NCI-H446 (cell line): Measurements from ENCODE around the gene CD84.
"Not testable (repeated sequence)": the region's sequence is repeated elsewhere in the genome, so short reads cannot be mapped to it uniquely, and the experiment has no call there.

Experiments used
- DNase-seq, 2 experiments: peaks; one replicate each; lab custom pipeline; 2025; lab: John Stamatoyannopoulos, UW

Gene CD84

DNA sequence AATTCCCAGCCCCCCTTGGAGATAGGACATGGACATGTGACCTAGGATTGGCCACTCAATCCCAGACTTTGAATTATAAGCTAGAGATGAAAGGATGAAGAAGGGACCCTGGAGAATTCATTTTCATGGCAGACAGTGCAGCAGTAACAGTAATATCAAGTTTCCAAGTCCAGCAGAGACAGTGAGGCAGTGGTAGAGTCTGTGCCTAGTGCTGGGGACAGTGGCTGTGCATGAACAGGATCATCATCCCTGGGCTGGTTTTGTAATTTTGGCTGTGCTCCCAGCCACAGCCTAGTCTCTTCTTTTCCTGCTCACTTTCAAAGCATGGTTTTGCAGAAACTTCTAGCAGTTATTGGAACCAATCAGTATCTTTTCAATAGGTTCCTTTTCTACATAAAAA lies 29.6 kb upstream of the CD84 start:
- no peak for DNase-seq

DNA sequence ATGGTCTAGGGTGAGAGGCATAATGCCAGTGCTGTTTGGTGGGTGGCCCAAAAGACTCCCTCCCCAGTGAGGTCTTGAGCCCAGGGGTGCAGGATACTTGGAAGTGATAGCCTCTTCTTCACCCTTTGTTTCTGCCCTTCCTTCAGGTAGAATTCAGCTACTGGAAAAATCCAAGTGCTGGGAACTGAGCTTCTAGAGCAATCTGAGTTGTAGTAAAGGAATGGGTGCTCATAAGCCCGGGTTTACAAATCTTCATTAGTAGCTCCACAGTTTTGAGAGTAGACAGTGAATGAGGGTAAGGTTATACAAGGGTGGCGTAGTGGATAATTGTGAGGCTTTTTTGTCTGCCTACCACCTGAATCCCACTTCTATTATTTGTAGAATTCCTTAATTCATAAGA lies 29.2 kb upstream of the CD84 start:
- DNase-seq: no peak

- DNase-seq: no peak
Observed at GRCh38 chr1:160608057-160608456, 28.8 kb upstream of the CD84 start.

GRCh38 chr1:160607672-160608032 lies 28.4 kb upstream of the CD84 start:
- no peak for DNase-seq

DNA sequence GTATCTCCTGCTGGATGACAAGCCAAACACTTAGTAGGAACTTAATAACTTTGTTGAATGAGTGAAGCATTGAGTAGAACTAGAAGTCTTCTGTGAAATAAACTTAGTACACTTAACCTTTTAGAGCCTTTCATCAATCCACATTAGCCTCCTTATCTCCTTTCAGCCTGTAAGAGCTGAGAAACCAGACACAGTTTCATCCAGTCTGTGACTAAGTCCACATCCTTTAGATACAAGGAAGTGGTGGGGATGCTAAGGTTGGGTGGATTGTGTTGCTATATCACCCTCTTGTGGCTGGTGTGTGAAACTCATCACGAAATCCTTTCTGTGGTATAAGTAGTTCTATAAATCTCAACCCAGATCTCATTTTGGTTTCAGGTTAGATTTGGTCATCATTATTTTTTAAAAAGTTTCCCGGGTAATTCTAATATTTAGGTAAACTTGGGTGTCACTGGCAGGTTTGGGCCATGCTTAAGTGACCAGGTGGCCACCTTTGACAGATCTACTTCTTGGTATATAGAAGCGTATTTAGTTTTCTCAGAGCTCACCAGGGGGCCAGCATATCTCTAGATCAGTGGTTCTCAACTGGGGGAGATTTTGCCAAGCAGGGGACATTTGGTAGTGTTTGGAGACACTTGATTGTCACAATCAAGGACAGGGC lies 27.8 kb upstream of the CD84 start:
- DNase-seq: peak; percentile 34 to 52

GRCh38 chr1:160606611-160607010 lies 27.3 kb upstream of the CD84 start:
- no peak for DNase-seq

GRCh38 chr1:160605792-160606479 lies 26.6 kb upstream of the CD84 start:
- DNase-seq: no peak

- no peak for DNase-seq
Observed at GRCh38 chr1:160605205-160605604, 25.9 kb upstream of the CD84 start.

- DNase-seq: no peak
Observed at GRCh38 chr1:160597705-160598104, 18.4 kb upstream of the CD84 start.

GRCh38 chr1:160597051-160597450 lies 17.8 kb upstream of the CD84 start:
- no peak for DNase-seq

- DNase-seq: no peak
Observed at GRCh38 chr1:160590488-160590887, 11.2 kb upstream of the CD84 start.

DNA sequence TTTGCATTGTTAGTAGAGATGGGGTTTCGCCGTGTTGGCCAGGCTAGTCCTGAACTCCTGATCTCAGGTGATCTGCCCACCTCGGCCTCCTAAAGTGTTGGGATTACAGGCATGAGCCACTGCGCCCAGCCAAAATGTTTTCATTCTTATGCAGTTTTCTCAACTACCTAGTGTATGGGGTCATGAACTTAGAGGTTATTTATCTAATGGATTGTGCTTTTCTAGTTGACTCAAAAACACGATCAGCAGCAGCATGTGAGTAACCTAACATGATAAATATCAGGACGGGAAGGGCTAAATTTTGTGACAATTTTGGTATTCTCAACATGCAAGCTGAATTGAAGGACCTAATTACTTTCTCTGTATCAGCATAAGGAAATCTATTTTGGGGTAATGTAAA lies 9.2 kb upstream of the CD84 start:
- DNase-seq: no peak

DNA sequence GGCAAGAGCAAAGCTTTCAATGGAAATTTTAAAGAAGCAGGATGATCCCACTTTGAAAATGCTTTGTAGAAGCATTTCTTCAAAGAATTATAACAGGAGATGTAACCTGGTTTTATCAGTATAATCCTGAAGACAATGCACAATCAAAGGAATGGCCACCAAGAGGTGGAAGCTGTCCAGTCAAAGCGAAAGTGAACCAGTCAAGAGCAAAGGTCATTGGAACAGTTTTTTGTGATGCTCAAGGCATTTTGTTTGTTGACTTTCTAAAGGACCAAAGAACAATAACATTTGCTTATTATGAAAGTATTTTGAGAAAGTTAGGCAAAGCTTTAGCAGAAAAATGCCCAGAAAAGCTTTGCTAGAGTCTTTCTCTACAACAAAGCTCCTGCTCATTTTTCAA lies 5.5 kb upstream of the CD84 start:
- DNase-seq: no peak

- not testable (repeated sequence) for DNase-seq
Observed at GRCh38 chr1:160582976-160583375, 3.7 kb upstream of the CD84 start.

- DNase-seq: no peak
Observed at GRCh38 chr1:160581961-160582360, 2.7 kb upstream of the CD84 start.

DNA sequence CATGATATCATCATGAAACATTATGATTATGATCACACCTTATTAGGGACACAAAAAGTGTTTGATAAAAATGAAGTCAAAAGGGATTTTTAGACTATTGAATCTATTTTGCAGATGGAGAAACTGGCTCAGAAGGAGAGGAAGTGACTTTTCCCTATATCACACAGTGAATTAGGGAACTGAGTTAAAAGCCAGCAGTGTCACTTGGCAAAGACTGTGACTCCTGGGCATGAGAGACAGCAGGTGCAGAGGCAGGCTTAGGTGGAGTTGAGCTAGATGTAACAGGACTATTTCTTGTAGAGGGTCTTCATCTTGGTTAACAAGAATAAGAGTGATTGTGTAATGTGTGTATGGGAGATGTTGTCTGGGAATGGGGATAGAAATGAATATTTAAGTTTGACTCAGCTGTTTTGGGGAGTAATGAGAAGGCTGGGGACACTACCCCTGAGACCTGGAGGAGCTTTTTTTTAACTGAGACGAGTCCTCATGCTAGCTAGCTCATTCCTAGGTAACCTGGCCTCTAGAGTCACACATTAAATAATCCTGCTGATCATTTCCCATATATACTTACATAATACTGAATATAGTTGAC lies 1.0 kb upstream of the CD84 start:
- no peak for DNase-seq

DNA sequence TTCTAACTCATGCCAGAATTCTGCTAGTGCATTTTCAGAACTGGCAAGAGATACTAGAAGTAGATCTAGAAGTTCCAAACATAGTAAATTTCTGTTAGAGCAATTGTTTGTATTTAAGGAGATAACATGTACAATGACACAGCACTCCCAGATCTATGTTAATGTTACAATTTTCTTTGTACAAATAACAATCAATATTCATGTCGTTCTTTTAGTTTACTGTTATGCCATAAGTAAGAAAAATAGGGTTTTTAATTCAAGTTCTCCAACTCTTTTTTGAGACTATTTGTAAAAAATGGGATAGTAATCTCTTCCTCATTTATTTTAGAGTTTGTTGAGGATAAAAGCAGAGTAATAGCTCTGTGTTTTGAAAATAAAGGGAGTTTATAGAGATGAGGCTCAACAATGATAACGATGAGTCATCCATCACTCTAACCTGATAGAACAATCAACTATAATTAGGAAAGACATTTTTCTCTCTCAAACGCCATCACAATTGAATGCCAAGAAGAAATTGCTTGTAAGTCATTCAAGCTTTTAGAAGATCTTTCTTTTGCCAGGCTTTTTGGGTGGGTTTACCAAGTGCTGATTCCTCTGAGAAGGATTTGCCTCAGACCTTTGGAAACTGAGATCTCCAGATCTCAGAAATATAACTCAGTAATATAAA lies 638 bp downstream of the CD84 start:
- no peak for DNase-seq

- DNase-seq: no peak
Observed at GRCh38 chr1:160578175-160578524, 1.1 kb downstream of the CD84 start.

GRCh38 chr1:160577671-160578070 lies 1.6 kb downstream of the CD84 start:
- no peak for DNase-seq

DNA sequence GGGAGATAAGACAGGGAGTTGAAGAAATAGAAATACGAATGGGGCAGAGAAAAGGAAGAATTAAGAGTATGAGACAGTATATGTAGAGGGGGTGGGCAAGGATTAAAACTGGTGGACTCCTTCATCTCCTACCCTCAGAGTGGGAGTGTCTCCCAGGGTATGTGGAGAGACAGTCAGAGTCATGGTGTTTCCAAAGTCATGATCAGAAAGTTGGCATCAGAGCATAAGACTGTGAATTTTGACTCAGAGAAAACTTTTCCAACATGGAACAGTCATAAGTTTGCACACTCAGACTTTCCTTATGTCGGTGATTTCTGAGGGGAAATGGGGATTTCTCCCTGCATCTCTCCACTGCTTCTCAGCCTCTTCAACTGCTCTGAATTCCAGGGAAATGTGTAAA lies 2.4 kb downstream of the CD84 start:
- no peak for DNase-seq

GRCh38 chr1:160576390-160576789 lies 2.9 kb downstream of the CD84 start:
- DNase-seq: no peak

GRCh38 chr1:160575112-160575664 lies 4.1 kb downstream of the CD84 start:
- DNase-seq: no peak

DNA sequence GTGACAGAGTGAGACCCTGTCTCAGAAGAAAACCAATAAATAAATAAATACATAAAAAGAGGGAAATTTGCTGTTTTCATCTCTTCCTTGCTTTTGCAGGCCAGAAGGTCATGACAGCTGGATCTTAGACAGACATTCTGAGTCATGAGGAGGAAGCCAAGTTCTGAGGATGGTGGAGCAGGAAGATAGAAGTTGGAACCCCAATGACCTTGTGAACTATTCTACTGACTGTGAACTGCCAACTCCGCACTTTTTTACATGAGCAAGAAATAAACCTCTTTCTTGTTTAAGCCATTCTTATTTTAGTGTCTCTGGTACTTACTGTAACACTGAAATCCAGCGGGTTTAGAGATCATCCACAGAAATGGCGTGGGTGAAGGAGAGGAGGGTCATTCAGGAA lies 8.5 kb downstream of the CD84 start:
- DNase-seq: no peak
